ENCODE data around the gene ZNF76.

The ZNF76 gene

GRCh38 chr6:35278708-35279107 lies 19.2 kb downstream of the ZNF76 start:
- no peak for TF ChIP-seq CTCF (IDR thresholded peaks at IDR 0.05; ENCODE audit: insufficient read depth, low read length, poor library complexity, severe bottlenecking)
- TF ChIP-seq EZH2phosphoT487 (conservative IDR thresholded peaks at IDR 0.05; ENCODE audit: low read length), result no peak
- Histone ChIP-seq H2AFZ (ENCODE audit: low read depth, low read length, severe bottlenecking) (no peak overlapping the region), H3K9me3 (ENCODE audit: insufficient read depth, low read length) (no peaks in the 10 kb centered on the region), H3K4me2 (ENCODE audit: low read depth, low read length, poor library complexity, severe bottlenecking) (no peak overlapping the region), H3K79me2 (ENCODE audit: insufficient read depth, low read length) (no peaks in the 10 kb centered on the region), H3K36me3 (ENCODE audit: low read length) (peaks cover 10% of the 10 kb centered on the region; the same call in 1 of the 2 replicates), H4K20me1 (ENCODE audit: low read depth, low read length) (no peaks in the 10 kb centered on the region), H3K27me3 (ENCODE audit: low read length) (no peaks in the 10 kb centered on the region), H3K9ac (ENCODE audit: low read length) (no peak overlapping the region), H3K9me2 (replicated peaks; ENCODE audit: insufficient read depth, low read length) (no peaks in the 10 kb centered on the region), H3K27ac (ENCODE audit: low read depth, low read length) (no peak overlapping the region), H3K4me3 (ENCODE audit: insufficient read depth, low read length, poor library complexity, severe bottlenecking) (no peak overlapping the region), H3F3A (ENCODE audit: insufficient read depth) (no peaks in the 10 kb centered on the region)

- no peak overlapping the region for H3K4me3 ChIP-seq (ENCODE audit: insufficient read depth, low read length, poor library complexity, severe bottlenecking)
- H3F3A ChIP-seq (ENCODE audit: insufficient read depth), result no peaks in the 10 kb centered on the region
- no peaks in the 10 kb centered on the region for H4K20me1 ChIP-seq (ENCODE audit: low read depth, low read length)
- H3K4me2 ChIP-seq (ENCODE audit: low read depth, low read length, poor library complexity, severe bottlenecking), result no peak overlapping the region
- H3K27me3 ChIP-seq (ENCODE audit: low read length), result no peaks in the 10 kb centered on the region
- H3K9ac ChIP-seq (ENCODE audit: low read length), result no peak overlapping the region
- peaks cover 15% of the 10 kb centered on the region; the same call in 1 of the 2 replicates for H3K36me3 ChIP-seq (ENCODE audit: low read length)
- no peak for TF ChIP-seq CTCF (IDR thresholded peaks at IDR 0.05; ENCODE audit: insufficient read depth, low read length, poor library complexity, severe bottlenecking)
- TF ChIP-seq EZH2phosphoT487 (conservative IDR thresholded peaks at IDR 0.05; ENCODE audit: low read length), result no peak
- H3K9me2 ChIP-seq (replicated peaks; ENCODE audit: insufficient read depth, low read length), result no peaks in the 10 kb centered on the region
- H3K9me3 ChIP-seq (ENCODE audit: insufficient read depth, low read length), result no peaks in the 10 kb centered on the region
- no peak overlapping the region for H3K27ac ChIP-seq (ENCODE audit: low read depth, low read length)
- H2AFZ ChIP-seq (ENCODE audit: low read depth, low read length, severe bottlenecking), result no peak overlapping the region
- H3K79me2 ChIP-seq (ENCODE audit: insufficient read depth, low read length), result no peaks in the 10 kb centered on the region
Observed at GRCh38 chr6:35280903-35281302, 21.4 kb downstream of the ZNF76 start.

- H3K9me2 ChIP-seq (replicated peaks; ENCODE audit: insufficient read depth, low read length), result no peaks in the 10 kb centered on the region
- H3K4me3 ChIP-seq (ENCODE audit: insufficient read depth, low read length, poor library complexity, severe bottlenecking), result no peak overlapping the region
- H3K27ac ChIP-seq (ENCODE audit: low read depth, low read length), result no peak overlapping the region
- no peaks in the 10 kb centered on the region for H4K20me1 ChIP-seq (ENCODE audit: low read depth, low read length)
- H3K9me3 ChIP-seq (ENCODE audit: insufficient read depth, low read length), result no peaks in the 10 kb centered on the region
- H3K36me3 ChIP-seq (ENCODE audit: low read length), result peaks cover 15% of the 10 kb centered on the region; the same call in 1 of the 2 replicates
- H3K4me2 ChIP-seq (ENCODE audit: low read depth, low read length, poor library complexity, severe bottlenecking), result no peak overlapping the region
- H3K79me2 ChIP-seq (ENCODE audit: insufficient read depth, low read length), result no peaks in the 10 kb centered on the region
- no peak overlapping the region for H3K9ac ChIP-seq (ENCODE audit: low read length)
- TF ChIP-seq EZH2phosphoT487 (conservative IDR thresholded peaks at IDR 0.05; ENCODE audit: low read length), result no peak
- H3K27me3 ChIP-seq (ENCODE audit: low read length), result no peaks in the 10 kb centered on the region
- no peaks in the 10 kb centered on the region for H3F3A ChIP-seq (ENCODE audit: insufficient read depth)
- no peak overlapping the region for H2AFZ ChIP-seq (ENCODE audit: low read depth, low read length, severe bottlenecking)
Observed at GRCh38 chr6:35282472-35282871, 22.9 kb downstream of the ZNF76 start.

GRCh38 chr6:35283361-35283760 lies 23.8 kb downstream of the ZNF76 start:
- Histone ChIP-seq H3K9ac (ENCODE audit: low read length) (no peak overlapping the region), H3K9me3 (ENCODE audit: insufficient read depth, low read length) (no peaks in the 10 kb centered on the region), H2AFZ (ENCODE audit: low read depth, low read length, severe bottlenecking) (no peak overlapping the region), H3K27ac (ENCODE audit: low read depth, low read length) (no peak overlapping the region), H3K4me2 (ENCODE audit: low read depth, low read length, poor library complexity, severe bottlenecking) (no peak overlapping the region), H3K4me3 (ENCODE audit: insufficient read depth, low read length, poor library complexity, severe bottlenecking) (no peak overlapping the region), H3K79me2 (ENCODE audit: insufficient read depth, low read length) (no peaks in the 10 kb centered on the region), H3K27me3 (ENCODE audit: low read length) (no peaks in the 10 kb centered on the region), H4K20me1 (ENCODE audit: low read depth, low read length) (no peaks in the 10 kb centered on the region), H3K9me2 (replicated peaks; ENCODE audit: insufficient read depth, low read length) (no peaks in the 10 kb centered on the region), H3K36me3 (ENCODE audit: low read length) (peaks cover 15% of the 10 kb centered on the region; the same call in 1 of the 2 replicates), H3F3A (ENCODE audit: insufficient read depth) (no peaks in the 10 kb centered on the region)
- TF ChIP-seq EZH2phosphoT487 (conservative IDR thresholded peaks at IDR 0.05; ENCODE audit: low read length), result no peak
